AG09309 (cell line): ENCODE measurements around the gene PPARA.
"Not testable (repeated sequence)": the region's sequence is repeated elsewhere in the genome, so short reads cannot be mapped to it uniquely, and the experiment has no call there.

ENCODE experiments used
- DNase-seq: peaks from one replicate; pipeline ENCODE4 v3.0.0-alpha.2; 2010; ENCODE audit warnings: low read depth
- H3K4me3 ChIP-seq: 2 replicates; pipeline ENCODE4 v1.5.1; 2011; ENCODE audit warnings: mild to moderate bottlenecking, low read depth, low read length, moderate library complexity; ENCODE audit not compliant: control insufficient read depth
- CTCF ChIP-seq: IDR thresholded peaks from 2 replicates; pipeline ENCODE4 v1.5.1; 2011; ENCODE audit warnings: mild to moderate bottlenecking, low read depth, low read length, inconsistent platforms; ENCODE audit not compliant: insufficient read depth, control insufficient read depth; ENCODE audit errors: missing control alignments

Gene PPARA

GRCh38 chr22:46125816-46126765, 24.2 kb upstream of the PPARA start:
- H3K4me3 ChIP-seq, result no peak overlapping the region
- no peak for TF ChIP-seq CTCF
- DNase-seq, result no peak

GRCh38 chr22:46126853-46127385, 23.4 kb upstream of the PPARA start:
- TF ChIP-seq CTCF, result no peak

GRCh38 chr22:46127556-46127955, 22.8 kb upstream of the PPARA start:
- no peak for DNase-seq
- no peak overlapping the region for H3K4me3 ChIP-seq
- no peak for TF ChIP-seq CTCF

More at GRCh38 chr22:46126853-46127385, 23.4 kb upstream of the PPARA start:
- no peak for DNase-seq
- no peak overlapping the region for H3K4me3 ChIP-seq

- no peak overlapping the region for H3K4me3 ChIP-seq
- TF ChIP-seq CTCF, result no peak
- no peak for DNase-seq
Measured at GRCh38 chr22:46128606-46129005, 21.7 kb upstream of the PPARA start.

- H3K4me3 ChIP-seq, result no peak overlapping the region
- no peak for DNase-seq
- no peak for TF ChIP-seq CTCF
Measured at GRCh38 chr22:46129390-46130041, 20.8 kb upstream of the PPARA start.

- peak; percentile 31 for TF ChIP-seq CTCF
- DNase-seq, result no peak
- H3K4me3 ChIP-seq, result no peak overlapping the region
Measured at GRCh38 chr22:46131151-46131587, 19.2 kb upstream of the PPARA start.

GRCh38 chr22:46132193-46132829, 18.0 kb upstream of the PPARA start:
- DNase-seq, H3K4me3 ChIP-seq: not testable (repeated sequence)
